GM12873 (cell line): Measurements from ENCODE around the gene HES7.
A peak's percentile ranks its signal among the peaks of the same experiment; 100 is the strongest.

Experiments used
- CTCF ChIP-seq: IDR thresholded peaks from 2 replicates; pipeline ENCODE4 v1.5.1; 2012; ENCODE audit warnings: low read depth, mild to moderate bottlenecking, moderate library complexity, low read length, control low read depth; ENCODE audit not compliant: insufficient read depth; ENCODE audit errors: missing control alignments

The HES7 gene

GRCh38 chr17:8153525-8153956 is 29.6 kb upstream of the HES7 start:
- no peak for TF ChIP-seq CTCF

- TF ChIP-seq CTCF: no peak
These were observed 29.1 kb upstream of the HES7 start for GRCh38 chr17:8153031-8153451.

GRCh38 chr17:8152112-8152775 is 28.3 kb upstream of the HES7 start, which contains the start of gene PER1:
Gene PER1, minus strand, starts transcription at chr17:8152404. Its CDS starts 1,698 bp downstream, at chr17:8150706.
- TF ChIP-seq CTCF: no peak

GRCh38 chr17:8151641-8152111 is 27.8 kb upstream of the HES7 start:
- TF ChIP-seq CTCF: no peak

- peak; percentile 4 for TF ChIP-seq CTCF
These were observed 27.3 kb upstream of the HES7 start for GRCh38 chr17:8151120-8151640.

- no peak for TF ChIP-seq CTCF
These were observed 26.6 kb upstream of the HES7 start for GRCh38 chr17:8150194-8151119.
